ENCODE results near the gene CTNND1. TPM values are rescaled to one million over a fixed set of nuclear protein-coding genes. Genes with fewer than 3 reads are reported as not detected.

The CTNND1 gene
- total and polyA plus RNA-seq, 2 of the 8 experiments (the other 6 are each of a cell fraction or from before 2014, with no cell fraction given): 91.9 to 164 TPM

DNA sequence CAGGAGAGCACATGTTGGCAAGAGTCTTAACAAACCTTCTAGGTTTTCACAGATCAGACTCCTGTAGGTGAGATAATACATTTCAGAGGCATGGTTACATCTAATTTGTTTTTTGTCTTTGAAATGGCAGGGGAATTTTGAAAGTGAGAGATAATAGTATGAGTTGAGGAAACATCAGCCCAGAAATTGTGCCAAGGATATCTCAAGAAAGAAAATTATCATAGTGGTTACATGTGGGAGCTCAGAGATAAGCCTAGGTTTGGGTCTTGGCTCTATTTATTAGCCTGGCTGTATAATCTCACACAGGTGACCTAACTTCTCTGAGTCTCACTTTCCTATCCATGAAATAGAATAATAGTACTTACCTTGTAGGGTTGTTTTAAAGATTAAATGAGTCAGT, 10.4 kb upstream of the CTNND1 start:
- Histone ChIP-seq H3K4me1 (replicated peaks in 1 of 4; ENCODE audit: control insufficient read depth in 3 of 4, insufficient read depth in 4 of 4, low read length in 3 of 4) (no peaks in the 10 kb centered on the region; a peak in 1 of 7 replicates), H2AK5ac (ENCODE audit: low read depth, low read length) (no peak overlapping the region), H4K20me1 (replicated peaks in 1 of 2; ENCODE audit: control insufficient read depth in 1 of 2, insufficient read depth in 2 of 2, low read length in 2 of 2) (no peaks in the 10 kb centered on the region), H2BK5ac (ENCODE audit: low read depth, low read length) (no peak overlapping the region), H3K23ac (ENCODE audit: insufficient read length) (no peak overlapping the region), H3K4me2 (ENCODE audit: insufficient read depth in 1 of 2, low read depth in 2 of 2, low read length in 2 of 2) (no peak overlapping the region), H3K27me3 (replicated peaks in 1 of 4; ENCODE audit: control insufficient read depth in 3 of 4, extremely low read depth in 1 of 4, insufficient read depth in 3 of 4, low read length in 3 of 4) (no peaks in the 10 kb centered on the region), H3K4ac (replicated peaks; ENCODE audit: insufficient read length, low read depth, low read length) (no peak overlapping the region), H3K23me2 (ENCODE audit: low read depth, low read length) (no peaks in the 10 kb centered on the region), H2BK120ac (replicated peaks; ENCODE audit: low read depth, low read length) (no peak overlapping the region), H2BK12ac (ENCODE audit: low read depth, low read length) (no peak overlapping the region), H2BK20ac (ENCODE audit: low read length) (no peak overlapping the region), H4K8ac (ENCODE audit: extremely low read depth, insufficient read depth, low read length) (no peak overlapping the region), H3K36me3 (ENCODE audit: control insufficient read depth in 2 of 4, insufficient read depth in 4 of 4, low read length in 3 of 4) (no peaks in the 10 kb centered on the region), H4K5ac (ENCODE audit: insufficient read length, low read depth, low read length) (no peak overlapping the region), H3K79me1 (ENCODE audit: low read depth, low read length) (no peaks in the 10 kb centered on the region), H3K4me3 (ENCODE audit: extremely low read depth in 1 of 4, insufficient read depth in 2 of 4, low read depth in 3 of 4, low read length in 4 of 4) (no peak overlapping the region), H3K14ac (ENCODE audit: insufficient read length) (no peak overlapping the region), H3K18ac (ENCODE audit: extremely low read depth, low read length) (no peak overlapping the region), H3K27ac (ENCODE audit: low read depth, low read length) (no peak overlapping the region), H3K9ac (replicated peaks in 1 of 4; ENCODE audit: extremely low read depth in 1 of 4, low read depth in 3 of 4, low read length in 3 of 4) (no peak overlapping the region), H3K79me2 (ENCODE audit: control insufficient read depth in 1 of 2, insufficient read depth in 2 of 2, low read length in 2 of 2) (no peaks in the 10 kb centered on the region), H2BK15ac (ENCODE audit: low read length) (no peak overlapping the region), H2AFZ (ENCODE audit: low read length) (no peak overlapping the region), H3K56ac (replicated peaks; ENCODE audit: insufficient read length, low read depth, low read length) (no peak overlapping the region), H4K91ac (replicated peaks; ENCODE audit: insufficient read length, low read length) (no peak overlapping the region), H3K9me3 (ENCODE audit: insufficient read depth in 2 of 2, low read depth in 1 of 2, low read length in 1 of 2) (no peaks in the 10 kb centered on the region)
- POLR2A ChIA-PET (ENCODE audit: partially characterized antibody): interaction anchor here (0.5 to 2.7 kb wide), 10 partner anchors 9 to 762 kb away, joined by 3 to 22 read pairs (median 4); partner anchors contain the start of genes CTNND1 and SELENOH
- DNase-seq (ENCODE audit: low read depth in 1 of 2, low spot score in 2 of 2) (no peak), FAIRE-seq (no peak)
- CTCF ChIA-PET (ENCODE audit: partially characterized antibody): interaction anchor here (0.9 to 12.1 kb wide), 26 partner anchors 9 to 309 kb away, joined by 3 to 182 read pairs (median 4); partner anchors contain the start of genes CTNND1 and SELENOH
- no peak for TF ChIP-seq CHD1 (IDR thresholded peaks at IDR 0.05; ENCODE audit: low read depth, low read length)
- no peak for TF ChIP-seq GABPA (IDR thresholded peaks at IDR 0.05; ENCODE audit: borderline replicate concordance, insufficient read depth, low read length)
- no peak for TF ChIP-seq CHD2 (IDR thresholded peaks at IDR 0.05; ENCODE audit: low read length)
- no peak for TF ChIP-seq SRF (IDR thresholded peaks at IDR 0.05; ENCODE audit: low read depth, low read length)
- no peak for TF ChIP-seq ASH2L (IDR thresholded peaks at IDR 0.05; ENCODE audit: low read length)
- no peak for TF ChIP-seq RFX5 (IDR thresholded peaks at IDR 0.05; ENCODE audit: borderline replicate concordance, low read depth, low read length)
- no peak for TF ChIP-seq ZNF274 (IDR thresholded peaks at IDR 0.05; ENCODE audit: borderline replicate concordance, extremely low read depth, low read length)
- TF ChIP-seq JUN (IDR thresholded peaks at IDR 0.05; ENCODE audit: low read depth, low read length): no peak
